Vagina (tissue), 2 donors: Measurements from ENCODE around the gene SPON1. TPM values are rescaled to one million over a fixed set of nuclear protein-coding genes. Genes with fewer than 3 reads are reported as not detected.

ENCODE experiments used
- DNase-seq, 2 donors: peaks; one replicate each; pipeline ENCODE4 v3.0.0-alpha.2; 2017; ENCODE audit errors: extremely low spot score in 2 of 2
- H3K27ac ChIP-seq: fragments of 200-600 bp; sonication (generic); one replicate; pipeline ENCODE4 v1.5.1; 2019
- H3K27me3 ChIP-seq: fragments of 200-600 bp; sonication (generic); one replicate; pipeline ENCODE4 v1.5.1; 2019
- H3K36me3 ChIP-seq, 2 donors: fragments of 200-600 bp; sonication (generic); one replicate each; pipeline ENCODE4 v1.5.1; 2017 to 2019
- H3K4me1 ChIP-seq: fragments of 200-600 bp; sonication (generic); one replicate; pipeline ENCODE4 v1.5.1; 2019
- H3K4me3 ChIP-seq, 2 donors: fragments of 200-600 bp; sonication (generic); 1 replicate in 1 of 2; 2 replicates in 1 of 2; pipeline ENCODE4 v1.5.1; 2016 to 2019
- H3K9me3 ChIP-seq: fragments of 200-600 bp; sonication (generic); one replicate; pipeline ENCODE4 v1.5.1; 2019
- CTCF ChIP-seq, 3 experiments: fragments of 450-650 bp in 2 of 3; fragments of 200-600 bp in 1 of 3; sonication (generic) in 1 of 3; IDR thresholded peaks; one replicate each; pipeline ENCODE4 v1.5.1; 2017 to 2019; ENCODE audit warnings: antibody characterized with exemption in 3 of 3, mild to moderate bottlenecking in 2 of 3, moderate library complexity in 2 of 3
- POLR2A ChIP-seq, 2 donors: fragments of 450-650 bp; IDR thresholded peaks; one replicate each; pipeline ENCODE4 v1.6.1; 2017; ENCODE audit warnings: antibody characterized with exemption in 2 of 2, mild to moderate bottlenecking in 2 of 2, moderate library complexity in 2 of 2
- POLR2AphosphoS5 ChIP-seq, 2 donors: sonication (generic); formaldehyde crosslinking; IDR thresholded peaks; one replicate each; pipeline ENCODE4 v1.9.0; 2017; ENCODE audit warnings: antibody characterized with exemption in 2 of 2, mild to moderate bottlenecking in 2 of 2, low read depth in 1 of 2; ENCODE audit not compliant: insufficient read depth in 1 of 2
- intact Hi-C: fragments of 100-400 bp; cut with DNase I; formaldehyde crosslinking; loops from one replicate; pipeline ENCODE4 v1.15.1; 2023
- total RNA-seq: library from RNA; depleted of rRNA; stranded (reverse); fragments of >200 nt; gene quantifications from one replicate; pipeline ENCODE4 v1.2.3, GENCODE V29; 2016

The SPON1 gene
- total RNA-seq, 1 donor from 2014 or later, result 31.7 TPM

- H3K4me1 ChIP-seq, result peaks cover 8% of the 10 kb centered on the region
- no peaks in the 10 kb centered on the region for H3K9me3 ChIP-seq
- H3K27me3 ChIP-seq, result no peaks in the 10 kb centered on the region
- no peak for DNase-seq
- no peaks in the 10 kb centered on the region for H3K36me3 ChIP-seq
- H3K4me3 ChIP-seq, result no peak overlapping the region
- TF ChIP-seq POLR2AphosphoS5 (IDR thresholded peaks at IDR 0.05; ENCODE audit: insufficient read depth in 1 of 2, low read depth in 1 of 2) (no peak), CTCF (IDR thresholded peaks at IDR 0.05) (no peak), POLR2A (IDR thresholded peaks at IDR 0.05) (no peak)
- no peak overlapping the region for H3K27ac ChIP-seq
- intact Hi-C loops, result no loop called here
These were observed 144.0 kb downstream of the SPON1 start for GRCh38 chr11:14106303-14107049.

GRCh38 chr11:14107050-14107430, 144.5 kb downstream of the SPON1 start:
- no peaks in the 10 kb centered on the region for H3K27me3 ChIP-seq
- DNase-seq, result no peak
- intact Hi-C loops, result no loop called here
- H3K27ac ChIP-seq, result no peak overlapping the region
- no peaks in the 10 kb centered on the region for H3K36me3 ChIP-seq
- peaks cover 8% of the 10 kb centered on the region for H3K4me1 ChIP-seq
- TF ChIP-seq CTCF (IDR thresholded peaks at IDR 0.05) (no peak), POLR2AphosphoS5 (IDR thresholded peaks at IDR 0.05; ENCODE audit: insufficient read depth in 1 of 2, low read depth in 1 of 2) (no peak), POLR2A (IDR thresholded peaks at IDR 0.05) (no peak)
- no peaks in the 10 kb centered on the region for H3K9me3 ChIP-seq
- H3K4me3 ChIP-seq, result no peak overlapping the region

GRCh38 chr11:14109742-14110141, 147.2 kb downstream of the SPON1 start:
- DNase-seq, result no peak
- Histone ChIP-seq H3K9me3 (no peaks in the 10 kb centered on the region), H3K4me3 (no peak overlapping the region), H3K27ac (no peak overlapping the region), H3K36me3 (no peaks in the 10 kb centered on the region), H3K4me1 (peaks cover 8% of the 10 kb centered on the region), H3K27me3 (no peaks in the 10 kb centered on the region)
- intact Hi-C loops, result no loop called here
- TF ChIP-seq CTCF (IDR thresholded peaks at IDR 0.05), result no peak
- TF ChIP-seq POLR2AphosphoS5 (IDR thresholded peaks at IDR 0.05; ENCODE audit: insufficient read depth in 1 of 2, low read depth in 1 of 2), result no peak
- no peak for TF ChIP-seq POLR2A (IDR thresholded peaks at IDR 0.05)

- Histone ChIP-seq H3K27ac (no peak overlapping the region), H3K27me3 (no peaks in the 10 kb centered on the region), H3K9me3 (no peaks in the 10 kb centered on the region), H3K4me1 (peaks cover 8% of the 10 kb centered on the region), H3K4me3 (no peak overlapping the region), H3K36me3 (no peaks in the 10 kb centered on the region)
- intact Hi-C loops, result no loop called here
- DNase-seq, result no peak
- TF ChIP-seq POLR2A (IDR thresholded peaks at IDR 0.05) (no peak), POLR2AphosphoS5 (IDR thresholded peaks at IDR 0.05; ENCODE audit: insufficient read depth in 1 of 2, low read depth in 1 of 2) (no peak), CTCF (IDR thresholded peaks at IDR 0.05) (no peak)
These were observed 148.1 kb downstream of the SPON1 start for GRCh38 chr11:14110629-14111028.

- H3K27ac ChIP-seq, result no peak overlapping the region
- DNase-seq, result no peak
- no peak overlapping the region for H3K4me3 ChIP-seq
- no peak for TF ChIP-seq POLR2AphosphoS5 (IDR thresholded peaks at IDR 0.05; ENCODE audit: insufficient read depth in 1 of 2, low read depth in 1 of 2)
- peaks cover 8% of the 10 kb centered on the region for H3K4me1 ChIP-seq
- H3K36me3 ChIP-seq, result no peaks in the 10 kb centered on the region
- H3K27me3 ChIP-seq, result no peaks in the 10 kb centered on the region
- intact Hi-C loops, result no loop called here
- no peaks in the 10 kb centered on the region for H3K9me3 ChIP-seq
These were observed 149.0 kb downstream of the SPON1 start for GRCh38 chr11:14111496-14111895.
